Loucy (cell line): ENCODE measurements around the gene SOWAHA.

Experiments
- H2AFZ ChIP-seq: fragments of 200-600 bp; sonication (generic); 2 replicates; pipeline ENCODE4 v1.6.0; 2016; ENCODE audit warnings: antibody characterized with exemption, mild to moderate bottlenecking, low read length, moderate library complexity
- H3F3A ChIP-seq: fragments of 200-600 bp; 2 replicates; pipeline ENCODE4 v1.6.0; 2016; ENCODE audit warnings: antibody characterized with exemption, low read depth, mild to moderate bottlenecking
- H3K27me3 ChIP-seq: fragments of 200-600 bp; sonication (generic); 2 replicates; pipeline ENCODE4 v1.6.1; 2014; ENCODE audit warnings: low read length, mild to moderate bottlenecking; ENCODE audit not compliant: insufficient read depth, poor library complexity, severe bottlenecking
- H3K36me3 ChIP-seq: fragments of 200-600 bp; sonication (generic); 2 replicates; pipeline ENCODE4 v1.6.1; 2016; ENCODE audit warnings: low read length; ENCODE audit not compliant: insufficient read depth
- H3K4me1 ChIP-seq: fragments of 200-600 bp; sonication (generic); 2 replicates; pipeline ENCODE4 v1.5.1; 2014; ENCODE audit warnings: low read length, mild to moderate bottlenecking; ENCODE audit not compliant: insufficient read depth, poor library complexity, severe bottlenecking
- H3K4me2 ChIP-seq: fragments of 200-600 bp; sonication (generic); 2 replicates; pipeline ENCODE4 v1.6.0; 2014; ENCODE audit warnings: antibody characterized with exemption, low read length, low read depth, mild to moderate bottlenecking; ENCODE audit not compliant: poor library complexity, severe bottlenecking
- H3K4me3 ChIP-seq: fragments of 200-600 bp; sonication (generic); 2 replicates; pipeline ENCODE4 v1.5.1; 2014; ENCODE audit warnings: low read length, mild to moderate bottlenecking, mixed read lengths; ENCODE audit not compliant: poor library complexity, severe bottlenecking
- H3K79me2 ChIP-seq: fragments of 200-600 bp; sonication (generic); 2 replicates; pipeline ENCODE4 v1.6.1; 2014; ENCODE audit warnings: low read length; ENCODE audit not compliant: insufficient read depth
- H3K9ac ChIP-seq: fragments of 200-600 bp; sonication (generic); 2 replicates; pipeline ENCODE4 v1.6.0; 2014; ENCODE audit warnings: mild to moderate bottlenecking, low read depth, low read length, moderate library complexity; ENCODE audit not compliant: poor library complexity, severe bottlenecking
- H3K9me2 ChIP-seq: fragments of 200-600 bp; sonication (generic); replicated peaks from 2 replicates; pipeline ENCODE4 v1.6.1; 2016; ENCODE audit warnings: low read depth, low read length, mixed read lengths
- H3K9me3 ChIP-seq: fragments of 200-600 bp; sonication (generic); 2 replicates; pipeline ENCODE4 v1.6.1; 2014; ENCODE audit warnings: mild to moderate bottlenecking, antibody characterized with exemption, low read length, low read depth; ENCODE audit not compliant: insufficient read depth
- H4K20me1 ChIP-seq: fragments of 200-600 bp; sonication (generic); 2 replicates; pipeline ENCODE4 v1.6.0; 2014; ENCODE audit warnings: antibody characterized with exemption, low read length, mild to moderate bottlenecking; ENCODE audit not compliant: insufficient read depth, poor library complexity, severe bottlenecking
- CTCF ChIP-seq: fragments of 200-600 bp; sonication (generic); conservative IDR thresholded peaks from 2 replicates; pipeline ENCODE4 v1.5.1; 2014; ENCODE audit warnings: mild to moderate bottlenecking, antibody characterized with exemption, low read length
- EZH2phosphoT487 ChIP-seq: fragments of 200-600 bp; IDR thresholded peaks from 2 replicates; pipeline ENCODE4 v1.6.1; 2018; ENCODE audit warnings: antibody characterized with exemption, mild to moderate bottlenecking, moderate library complexity, borderline replicate concordance

The SOWAHA gene

GRCh38 chr5:132782101-132782500 is 31.0 kb upstream of the SOWAHA start:
- no peaks in the 10 kb centered on the region for H4K20me1 ChIP-seq
- no peak overlapping the region for H2AFZ ChIP-seq
- H3F3A ChIP-seq, result no peaks in the 10 kb centered on the region
- no peaks in the 10 kb centered on the region for H3K9me2 ChIP-seq
- H3K27me3 ChIP-seq, result no peaks in the 10 kb centered on the region
- no peaks in the 10 kb centered on the region for H3K9me3 ChIP-seq
- no peaks in the 10 kb centered on the region for H3K79me2 ChIP-seq
- H3K36me3 ChIP-seq, result no peaks in the 10 kb centered on the region
- TF ChIP-seq EZH2phosphoT487 (no peak), CTCF (no peak)
- no peak overlapping the region for H3K4me3 ChIP-seq
- H3K9ac ChIP-seq, result no peak overlapping the region
- peaks cover 4% of the 10 kb centered on the region for H3K4me1 ChIP-seq
- H3K4me2 ChIP-seq, result no peak overlapping the region

GRCh38 chr5:132785365-132785764 is 27.7 kb upstream of the SOWAHA start:
- no peaks in the 10 kb centered on the region for H3K36me3 ChIP-seq
- H3K4me1 ChIP-seq, result no peaks in the 10 kb centered on the region
- H2AFZ ChIP-seq, result no peak overlapping the region
- no peak overlapping the region for H3K4me2 ChIP-seq
- H3K9me3 ChIP-seq, result no peaks in the 10 kb centered on the region
- TF ChIP-seq EZH2phosphoT487 (no peak), CTCF (no peak)
- no peak overlapping the region for H3K4me3 ChIP-seq
- H3K27me3 ChIP-seq, result no peaks in the 10 kb centered on the region
- no peaks in the 10 kb centered on the region for H3F3A ChIP-seq
- H3K9me2 ChIP-seq, result no peaks in the 10 kb centered on the region
- no peaks in the 10 kb centered on the region for H4K20me1 ChIP-seq
- no peaks in the 10 kb centered on the region for H3K79me2 ChIP-seq
- H3K9ac ChIP-seq, result no peak overlapping the region

- Histone ChIP-seq H3K9me2 (no peaks in the 10 kb centered on the region), H3K9ac (no peak overlapping the region), H3K4me2 (no peak overlapping the region), H2AFZ (no peak overlapping the region), H3K27me3 (no peaks in the 10 kb centered on the region), H3K9me3 (no peaks in the 10 kb centered on the region), H3F3A (no peaks in the 10 kb centered on the region), H3K79me2 (no peaks in the 10 kb centered on the region), H3K4me1 (no peaks in the 10 kb centered on the region), H3K4me3 (no peak overlapping the region), H4K20me1 (no peaks in the 10 kb centered on the region), H3K36me3 (no peaks in the 10 kb centered on the region)
- TF ChIP-seq CTCF (no peak), EZH2phosphoT487 (no peak)
Measured at GRCh38 chr5:132785864-132786263, 27.2 kb upstream of the SOWAHA start.
